HT-29 (cell line): ENCODE measurements around the gene HIF1A. TPM values are rescaled to one million over a fixed set of nuclear protein-coding genes. Genes with fewer than 3 reads are reported as not detected.

Source experiments
- DNase-seq: peaks from one replicate; pipeline ENCODE4 v3.0.0-alpha.2; 2015; ENCODE audit warnings: low spot score
- total RNA-seq: library from RNA; depleted of rRNA; stranded (reverse); fragments of >200 nt; shearing (Covaris generic); gene quantifications from 2 replicates; pipeline ENCODE4 v1.2.3, GENCODE V29; 2014

HIF1A gene
- total RNA-seq, 1 experiment from 2014 or later: 36.5 TPM

DNA sequence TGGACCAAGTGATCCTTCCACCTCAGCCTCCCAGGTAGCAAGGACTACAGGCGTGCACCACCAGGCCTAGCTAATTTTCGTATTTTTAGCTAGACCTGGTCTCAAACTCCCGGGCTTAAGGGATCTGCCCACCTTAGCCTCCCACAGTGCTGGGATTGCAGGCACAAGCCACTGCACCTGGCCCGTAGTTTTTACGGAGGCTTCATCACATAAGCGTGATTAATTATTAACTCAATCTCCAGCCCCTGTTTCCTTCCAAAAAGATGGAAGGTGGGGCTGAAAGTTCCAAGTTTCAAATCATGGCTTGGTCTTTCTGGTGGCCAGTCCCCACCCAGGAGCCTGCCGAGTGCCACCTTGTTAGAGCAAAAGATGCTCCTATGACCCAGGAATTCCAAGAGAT is 22.5 kb upstream of the HIF1A start:
- no peak for DNase-seq

- DNase-seq: no peak
Observed at GRCh38 chr14:61673305-61673704, 22.0 kb upstream of the HIF1A start.

GRCh38 chr14:61675291-61675690 is 20.0 kb upstream of the HIF1A start:
- DNase-seq: no peak

GRCh38 chr14:61677479-61677878 is 17.8 kb upstream of the HIF1A start:
- no peak for DNase-seq

DNA sequence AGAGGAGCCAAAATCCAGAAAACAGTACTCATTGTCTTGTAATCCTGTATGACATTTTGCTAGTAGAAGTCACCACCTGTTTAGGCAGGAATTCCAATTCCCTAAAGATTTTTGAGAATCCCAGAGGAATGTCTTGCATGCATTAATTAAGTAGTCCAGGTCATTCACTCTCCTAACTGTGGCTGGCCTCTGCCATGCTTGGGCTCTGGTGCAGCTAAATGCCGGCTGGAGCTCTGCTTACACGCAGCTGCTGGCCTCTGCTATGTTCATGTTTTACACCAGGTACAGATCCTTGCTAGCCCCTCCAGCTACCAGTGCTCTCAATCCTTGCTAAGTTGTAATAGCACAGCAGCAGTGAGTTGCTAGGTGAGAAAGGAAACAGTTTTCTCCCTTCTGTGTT is 16.3 kb upstream of the HIF1A start:
- DNase-seq: no peak

GRCh38 chr14:61681413-61681812 is 13.9 kb upstream of the HIF1A start:
- no peak for DNase-seq

DNA sequence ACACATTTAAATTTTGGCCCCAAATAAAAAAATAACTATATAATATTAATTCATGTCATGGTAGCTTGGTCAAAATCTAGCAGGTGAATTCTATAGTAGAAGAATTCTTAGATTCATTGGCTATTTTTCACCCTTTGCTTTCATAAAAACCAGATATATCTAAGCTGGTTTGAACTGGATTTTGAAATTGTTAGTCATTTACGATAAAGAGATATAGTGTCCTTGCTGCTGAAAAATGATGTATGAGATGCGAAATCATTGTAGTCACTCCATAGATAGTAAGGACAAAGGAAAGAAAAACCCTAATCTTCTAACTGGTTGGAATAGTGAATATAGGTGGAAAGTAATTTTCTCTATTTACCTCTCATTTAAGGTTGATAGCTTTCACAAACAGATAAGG is 12.2 kb upstream of the HIF1A start:
- DNase-seq: no peak

- no peak for DNase-seq
Observed at GRCh38 chr14:61690039-61690438, 5.3 kb upstream of the HIF1A start.

DNA sequence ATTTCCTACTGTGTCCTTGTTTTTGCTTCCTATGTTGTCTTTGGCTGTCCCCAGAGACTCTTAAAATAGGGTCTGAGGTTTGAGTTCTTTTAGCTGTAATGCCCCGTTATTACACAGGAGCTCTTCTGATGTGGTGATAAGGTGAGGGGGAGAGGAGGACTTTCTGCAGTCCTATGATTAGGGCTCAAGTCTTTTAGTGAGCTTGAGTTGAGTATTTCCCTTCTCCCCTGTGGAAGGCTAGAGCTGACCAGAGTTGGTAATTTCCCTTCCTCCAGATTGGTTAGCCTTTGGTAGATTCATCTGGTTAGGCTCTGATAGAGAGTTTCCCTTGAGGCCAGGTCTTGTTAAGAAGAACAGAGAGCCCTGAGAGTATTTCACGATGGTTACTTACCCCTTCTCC is 4.3 kb upstream of the HIF1A start:
- no peak for DNase-seq

- DNase-seq: no peak
Observed at GRCh38 chr14:61691495-61691894, 3.8 kb upstream of the HIF1A start.

DNA sequence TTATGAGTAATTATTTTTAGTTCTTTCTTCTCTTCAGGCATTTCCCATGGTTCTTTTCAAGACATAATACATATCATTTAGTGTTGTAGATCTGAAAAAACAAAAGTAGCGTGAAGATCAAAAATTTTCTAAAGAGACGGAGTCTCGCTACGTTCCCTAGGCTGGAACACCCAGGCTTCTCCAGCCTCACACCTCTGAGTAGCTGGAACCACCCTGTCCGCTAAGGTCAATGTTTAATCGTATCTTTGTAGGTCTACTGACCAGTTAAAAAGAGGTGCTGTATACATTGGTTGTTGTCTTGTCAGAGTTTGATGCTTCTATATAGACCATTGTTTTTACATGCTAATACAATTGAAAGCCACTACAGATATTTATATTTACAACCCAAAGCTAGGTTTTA is 1.3 kb upstream of the HIF1A start:
- DNase-seq: peak; percentile 3

DNA sequence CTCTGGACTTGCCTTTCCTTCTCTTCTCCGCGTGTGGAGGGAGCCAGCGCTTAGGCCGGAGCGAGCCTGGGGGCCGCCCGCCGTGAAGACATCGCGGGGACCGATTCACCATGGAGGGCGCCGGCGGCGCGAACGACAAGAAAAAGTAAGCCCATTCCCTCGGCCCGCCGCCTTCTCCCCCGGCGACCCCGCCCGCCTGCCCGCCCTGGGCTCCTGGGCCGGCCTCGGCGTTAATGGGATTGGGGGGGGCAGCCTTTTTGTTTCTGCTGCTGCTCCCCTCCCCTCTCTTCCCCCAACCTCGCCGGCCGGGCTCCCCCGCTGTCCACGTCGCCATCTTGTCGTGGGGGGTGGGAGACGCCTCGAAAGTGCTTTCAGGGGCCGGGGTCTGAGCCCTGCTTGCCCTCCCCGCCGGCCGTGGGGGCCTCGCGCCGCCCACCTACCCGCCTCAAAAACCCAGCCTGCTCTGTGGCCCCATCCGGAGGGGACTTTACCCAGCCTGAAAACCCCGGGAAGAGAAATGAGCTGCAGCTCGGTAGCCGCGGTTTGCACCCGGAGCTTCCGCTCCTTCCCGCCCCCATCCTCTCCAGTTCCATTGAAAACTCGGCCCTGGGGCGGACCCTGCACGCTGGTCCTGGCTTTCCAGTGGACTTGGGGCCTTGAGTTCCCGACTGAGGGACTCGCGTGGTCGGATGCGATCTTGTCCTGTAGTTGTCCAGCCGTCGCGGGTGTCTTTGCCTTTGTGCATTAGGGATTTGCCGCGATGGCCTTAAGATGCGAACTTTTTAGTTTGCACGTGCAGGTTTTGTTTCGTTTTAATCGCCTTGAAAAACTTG is 598 bp downstream of the HIF1A start:
- peak; percentile 46 for DNase-seq

DNA sequence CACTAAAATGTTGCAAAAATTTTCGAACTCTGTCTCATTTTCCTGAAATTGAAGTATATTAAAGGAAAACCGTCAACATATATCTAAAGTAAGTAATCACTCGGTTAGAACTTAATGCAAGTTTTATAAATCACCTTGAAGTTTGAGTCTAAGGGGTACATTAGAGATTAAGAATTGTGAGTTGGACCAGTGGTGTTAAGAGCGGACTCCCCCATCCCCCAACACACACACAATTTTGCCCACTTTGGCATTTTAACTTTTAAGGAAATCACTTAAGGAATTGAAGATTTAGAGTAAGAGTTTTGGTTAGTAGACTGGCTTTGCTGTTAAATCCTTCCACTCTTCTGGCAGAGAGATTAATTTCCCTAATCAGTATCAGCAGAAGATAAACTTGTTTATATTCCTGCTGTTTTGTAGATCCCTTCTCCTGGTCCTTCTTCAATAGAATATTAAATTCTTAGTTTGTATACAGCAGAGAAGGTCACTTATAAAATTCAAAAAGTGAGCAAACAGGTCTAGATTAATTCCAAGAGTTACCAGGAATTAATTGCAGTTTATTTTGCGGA is 1.5 kb downstream of the HIF1A start:
- DNase-seq: peak; percentile 5

- no peak for DNase-seq
Observed at GRCh38 chr14:61698206-61698980, 3.1 kb downstream of the HIF1A start.

- no peak for DNase-seq
Observed at GRCh38 chr14:61699027-61699426, 3.7 kb downstream of the HIF1A start.

DNA sequence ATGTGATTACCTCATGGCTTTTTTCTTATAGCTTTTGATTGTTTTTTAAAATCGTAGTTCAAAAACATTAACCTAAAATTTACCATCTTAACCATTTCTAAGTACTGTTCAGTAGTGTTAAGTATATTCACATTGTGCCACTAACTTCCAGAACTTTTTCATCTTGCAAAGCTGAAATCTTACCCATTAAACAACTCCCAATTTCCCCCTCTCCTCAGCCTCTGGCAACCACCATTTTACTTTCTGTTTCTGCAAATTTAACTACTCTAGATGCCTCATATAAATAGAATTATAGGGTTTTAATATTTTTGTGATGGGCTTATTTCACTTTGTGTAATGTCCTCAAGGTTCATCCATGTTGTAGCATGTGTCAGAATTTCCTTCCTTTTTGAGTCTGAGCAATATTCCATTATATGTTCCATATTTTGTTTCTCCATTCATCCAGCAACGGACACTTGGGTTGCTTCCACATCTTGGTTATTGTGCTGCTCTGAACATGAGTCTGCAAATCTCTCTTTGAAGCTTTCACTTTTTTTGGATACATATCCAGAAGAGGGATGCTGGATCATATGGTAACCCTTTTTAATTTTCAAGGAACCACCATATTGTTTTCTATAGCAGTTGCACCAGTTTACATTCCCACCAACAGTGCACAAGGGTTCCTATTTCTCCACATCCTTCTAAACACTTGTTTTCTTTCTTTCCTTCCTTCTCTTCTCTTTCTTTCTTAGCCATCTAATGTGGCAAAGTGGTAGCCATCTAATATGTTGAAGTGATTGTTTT is 5.0 kb downstream of the HIF1A start:
- no peak for DNase-seq

- DNase-seq: no peak
Observed at GRCh38 chr14:61701946-61702345, 6.6 kb downstream of the HIF1A start.

- DNase-seq: no peak
Observed at GRCh38 chr14:61703342-61704129, 8.2 kb downstream of the HIF1A start.

GRCh38 chr14:61704554-61704953 is 9.2 kb downstream of the HIF1A start:
- no peak for DNase-seq

- DNase-seq: no peak
Observed at GRCh38 chr14:61705017-61705416, 9.7 kb downstream of the HIF1A start.

DNA sequence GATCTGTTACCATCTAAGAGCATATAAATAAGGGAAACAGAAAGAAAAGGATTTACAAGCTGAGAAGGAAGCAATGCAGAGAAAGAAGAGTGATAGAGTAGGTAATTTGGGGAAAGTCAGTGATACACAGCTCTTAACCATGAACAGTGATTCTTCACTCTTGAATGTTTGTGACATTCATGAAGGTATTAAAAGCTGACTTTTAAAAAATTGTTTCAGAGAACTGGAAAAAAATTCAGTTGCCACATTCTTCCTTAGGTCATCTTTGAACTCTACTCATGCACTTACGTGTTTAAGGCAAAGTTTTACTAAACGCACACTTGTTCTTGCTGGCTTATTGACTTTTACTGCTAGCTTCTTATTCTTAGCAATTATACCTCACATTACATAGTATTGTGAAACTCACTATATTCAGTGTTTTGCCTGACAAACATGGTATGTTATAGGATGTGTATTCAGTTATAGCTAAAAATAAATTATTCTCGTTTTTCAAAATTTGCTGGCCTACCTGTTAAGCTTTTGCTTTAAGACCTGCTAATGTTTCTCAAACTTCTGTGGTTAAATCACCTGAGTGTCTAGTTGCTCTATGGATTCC is 10.9 kb downstream of the HIF1A start:
- no peak for DNase-seq
